Measurements from ENCODE around the gene EXOC6B. TPM values are rescaled to one million over a fixed set of nuclear protein-coding genes. Genes with fewer than 3 reads are reported as not detected.

EXOC6B gene
- total RNA-seq, 1 donor from 2014 or later = 45.6 TPM

DNA sequence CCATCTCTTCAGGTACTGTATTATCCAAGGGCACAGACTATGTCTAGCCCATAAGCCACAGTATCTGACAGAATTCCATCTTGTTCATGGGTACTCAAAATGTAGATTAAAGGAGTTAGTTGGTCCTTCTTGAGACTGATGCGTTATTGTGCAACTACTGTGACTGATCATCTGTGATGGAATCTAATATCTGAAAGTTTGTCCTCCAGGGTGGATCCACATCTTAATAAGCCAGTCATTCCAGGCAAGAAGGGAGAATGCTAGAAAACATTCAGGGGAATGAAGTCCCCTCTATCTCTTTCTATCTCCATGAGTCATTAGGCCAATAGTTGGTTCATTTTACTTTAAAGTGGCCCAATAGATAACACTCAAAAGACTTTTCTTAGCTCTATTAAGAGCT lies 252.6 kb downstream of the EXOC6B start:
- H3K4me3 Mint-ChIP-seq (ENCODE audit: unreplicated experiment) = no peak overlapping the region
- TF ChIP-seq, protein P1, sequence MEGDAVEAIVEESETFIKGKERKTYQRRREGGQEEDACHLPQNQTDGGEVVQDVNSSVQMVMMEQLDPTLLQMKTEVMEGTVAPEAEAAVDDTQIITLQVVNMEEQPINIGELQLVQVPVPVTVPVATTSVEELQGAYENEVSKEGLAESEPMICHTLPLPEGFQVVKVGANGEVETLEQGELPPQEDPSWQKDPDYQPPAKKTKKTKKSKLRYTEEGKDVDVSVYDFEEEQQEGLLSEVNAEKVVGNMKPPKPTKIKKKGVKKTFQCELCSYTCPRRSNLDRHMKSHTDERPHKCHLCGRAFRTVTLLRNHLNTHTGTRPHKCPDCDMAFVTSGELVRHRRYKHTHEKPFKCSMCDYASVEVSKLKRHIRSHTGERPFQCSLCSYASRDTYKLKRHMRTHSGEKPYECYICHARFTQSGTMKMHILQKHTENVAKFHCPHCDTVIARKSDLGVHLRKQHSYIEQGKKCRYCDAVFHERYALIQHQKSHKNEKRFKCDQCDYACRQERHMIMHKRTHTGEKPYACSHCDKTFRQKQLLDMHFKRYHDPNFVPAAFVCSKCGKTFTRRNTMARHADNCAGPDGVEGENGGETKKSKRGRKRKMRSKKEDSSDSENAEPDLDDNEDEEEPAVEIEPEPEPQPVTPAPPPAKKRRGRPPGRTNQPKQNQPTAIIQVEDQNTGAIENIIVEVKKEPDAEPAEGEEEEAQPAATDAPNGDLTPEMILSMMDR (IDR thresholded peaks at IDR 0.05; ENCODE audit: unreplicated experiment) = no peak
- H3K9me3 Mint-ChIP-seq (ENCODE audit: unreplicated experiment) = no peaks in the 10 kb centered on the region
- H3K36me3 Mint-ChIP-seq (ENCODE audit: low read depth, unreplicated experiment) = no peaks in the 10 kb centered on the region
- H3K4me1 Mint-ChIP-seq (ENCODE audit: unreplicated experiment) = peaks cover 11% of the 10 kb centered on the region
- no peak overlapping the region for H3K27ac Mint-ChIP-seq (ENCODE audit: unreplicated experiment)
- DNase-seq (ENCODE audit: low spot score) = no peak
- H3K27me3 Mint-ChIP-seq (ENCODE audit: unreplicated experiment) = no peaks in the 10 kb centered on the region

DNA sequence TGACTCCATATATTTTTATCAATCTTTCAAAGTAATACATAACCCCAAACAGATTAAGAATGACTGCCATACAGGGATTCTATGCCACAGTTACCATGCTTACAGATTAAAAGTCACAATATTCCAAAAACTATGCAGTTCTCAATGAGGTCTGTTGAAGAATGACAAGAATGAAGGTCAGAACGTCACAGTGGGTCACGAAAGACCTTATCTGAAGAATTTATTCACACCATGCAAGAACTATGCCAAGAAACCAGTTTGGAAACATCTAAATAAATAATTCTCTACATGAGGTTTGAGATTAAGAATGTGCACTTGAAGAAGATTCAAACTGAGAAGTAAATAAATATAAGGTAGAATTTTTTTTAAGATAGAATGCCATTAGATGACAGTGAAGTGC lies 253.3 kb downstream of the EXOC6B start:
- Mint-ChIP-seq H3K27me3 (ENCODE audit: unreplicated experiment) (no peaks in the 10 kb centered on the region), H3K36me3 (ENCODE audit: low read depth, unreplicated experiment) (no peaks in the 10 kb centered on the region), H3K4me1 (ENCODE audit: unreplicated experiment) (peaks cover 11% of the 10 kb centered on the region), H3K27ac (ENCODE audit: unreplicated experiment) (no peak overlapping the region), H3K9me3 (ENCODE audit: unreplicated experiment) (no peaks in the 10 kb centered on the region), H3K4me3 (ENCODE audit: unreplicated experiment) (no peak overlapping the region)
- no peak for DNase-seq (ENCODE audit: low spot score)
- TF ChIP-seq, protein P1 (IDR thresholded peaks at IDR 0.05; ENCODE audit: unreplicated experiment) = no peak

DNA sequence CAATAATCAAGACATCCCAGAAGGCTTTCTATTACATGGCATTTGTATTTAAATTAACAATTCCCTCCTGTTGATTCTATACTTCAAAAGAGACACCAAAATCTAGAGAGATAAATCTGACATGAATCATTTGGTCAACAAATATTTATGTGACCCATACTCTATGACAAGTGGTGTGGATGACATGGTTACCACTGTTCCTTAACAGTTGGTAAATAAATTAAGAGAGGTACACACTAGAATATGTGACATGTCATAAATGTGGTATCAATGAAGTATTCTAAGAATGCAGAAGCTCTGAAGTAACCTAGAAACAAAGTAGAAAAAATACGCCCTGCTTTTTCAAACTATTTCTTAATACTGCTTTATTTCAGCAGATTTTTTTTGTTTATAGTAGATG lies 255.4 kb downstream of the EXOC6B start:
- Mint-ChIP-seq H3K27ac (ENCODE audit: unreplicated experiment) (no peak overlapping the region), H3K27me3 (ENCODE audit: unreplicated experiment) (no peaks in the 10 kb centered on the region)

DNA sequence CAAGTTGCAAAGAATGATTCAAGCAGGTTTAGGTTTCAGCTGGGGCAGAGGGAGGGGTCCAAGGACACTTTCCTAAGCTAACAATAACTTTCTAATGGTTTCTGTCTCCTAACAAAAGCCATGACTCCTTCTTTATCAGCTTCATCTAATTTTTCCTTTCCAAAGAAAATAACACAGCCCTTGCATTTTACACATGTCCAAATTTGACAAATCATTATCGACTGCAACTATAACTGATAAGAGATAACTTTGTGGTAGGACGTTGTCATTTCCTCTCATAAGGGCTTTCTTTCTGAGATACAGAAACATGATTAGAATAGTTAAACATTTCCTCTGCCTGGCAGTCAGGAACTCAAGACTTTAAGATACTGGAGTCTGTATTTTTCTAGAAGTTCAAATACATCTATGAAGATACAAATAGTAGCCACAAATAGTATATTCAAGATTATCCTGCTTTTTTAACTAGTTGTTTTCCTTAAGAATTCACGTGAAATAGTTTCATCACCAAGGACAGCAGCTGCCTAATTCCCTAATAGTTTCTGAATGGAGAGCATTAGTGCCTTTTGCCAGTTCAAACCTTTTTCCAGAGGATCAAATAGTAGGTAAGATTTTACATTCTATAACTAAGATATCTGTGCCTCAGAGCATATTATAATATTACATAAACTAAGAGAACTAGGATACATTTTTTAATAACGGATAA lies 263.2 kb downstream of the EXOC6B start:
- Mint-ChIP-seq H3K4me3 (ENCODE audit: unreplicated experiment) (no peak overlapping the region), H3K4me1 (ENCODE audit: unreplicated experiment) (peaks cover 12% of the 10 kb centered on the region), H3K27ac (ENCODE audit: unreplicated experiment) (no peak overlapping the region), H3K36me3 (ENCODE audit: low read depth, unreplicated experiment) (no peaks in the 10 kb centered on the region), H3K9me3 (ENCODE audit: unreplicated experiment) (no peaks in the 10 kb centered on the region), H3K27me3 (ENCODE audit: unreplicated experiment) (no peaks in the 10 kb centered on the region)
- DNase-seq (ENCODE audit: low spot score) = no peak
- TF ChIP-seq, protein P1 (IDR thresholded peaks at IDR 0.05; ENCODE audit: unreplicated experiment) = no peak

More for the DNA sequence above, 255.4 kb downstream of the EXOC6B start:
- TF ChIP-seq, protein P1 (IDR thresholded peaks at IDR 0.05; ENCODE audit: unreplicated experiment) = no peak
- no peak for DNase-seq (ENCODE audit: low spot score)
- Mint-ChIP-seq H3K4me1 (ENCODE audit: unreplicated experiment) (no peaks in the 10 kb centered on the region), H3K36me3 (ENCODE audit: low read depth, unreplicated experiment) (no peaks in the 10 kb centered on the region), H3K9me3 (ENCODE audit: unreplicated experiment) (no peaks in the 10 kb centered on the region), H3K4me3 (ENCODE audit: unreplicated experiment) (no peak overlapping the region)

DNA sequence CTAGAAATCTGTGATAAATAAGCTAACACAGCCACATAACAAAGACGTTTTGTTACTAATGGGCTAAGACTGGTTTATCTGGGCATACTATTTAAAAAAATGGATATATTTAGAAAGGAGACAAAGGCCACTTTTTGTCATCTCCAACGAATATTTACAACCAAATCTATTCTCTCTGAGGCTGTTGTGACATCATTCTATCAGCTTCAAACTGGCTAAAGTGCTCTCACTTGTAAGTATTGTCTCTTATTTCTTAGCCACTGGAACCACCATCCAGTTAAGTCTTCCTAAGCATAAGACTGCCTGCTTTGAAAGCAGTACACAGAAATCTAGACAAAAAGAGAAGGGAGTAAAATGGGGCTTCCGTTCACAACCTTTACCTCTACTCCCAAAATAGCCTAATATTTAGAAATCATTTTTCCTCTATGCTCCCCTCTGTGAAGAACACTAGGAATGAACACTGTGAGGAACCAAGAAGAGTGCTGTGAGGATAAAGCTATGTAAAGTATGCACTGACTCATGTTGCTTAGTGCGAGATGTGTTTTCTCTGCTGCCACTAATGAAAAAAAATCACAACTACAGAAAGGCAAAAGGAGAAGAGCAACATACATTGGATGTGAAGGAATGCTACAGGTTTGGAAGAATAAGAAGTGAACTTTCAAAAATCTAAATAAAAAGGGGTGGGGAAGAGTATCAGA lies 264.1 kb downstream of the EXOC6B start:
- DNase-seq (ENCODE audit: low spot score) = no peak
- Mint-ChIP-seq H3K36me3 (ENCODE audit: low read depth, unreplicated experiment) (peaks cover 3% of the 10 kb centered on the region), H3K9me3 (ENCODE audit: unreplicated experiment) (no peaks in the 10 kb centered on the region), H3K4me1 (ENCODE audit: unreplicated experiment) (peaks cover 12% of the 10 kb centered on the region), H3K27ac (ENCODE audit: unreplicated experiment) (no peak overlapping the region), H3K4me3 (ENCODE audit: unreplicated experiment) (no peak overlapping the region), H3K27me3 (ENCODE audit: unreplicated experiment) (no peaks in the 10 kb centered on the region)
- TF ChIP-seq, protein P1 (IDR thresholded peaks at IDR 0.05; ENCODE audit: unreplicated experiment) = no peak
